Ureter (tissue), 1 donor: ENCODE data around the gene PCDH8. TPM values are rescaled to one million over a fixed set of nuclear protein-coding genes. Genes with fewer than 3 reads are reported as not detected.

ENCODE experiments used
- DNase-seq: peaks from one replicate; pipeline ENCODE4 v3.0.0-alpha.2; 2020; ENCODE audit warnings: low spot score
- total RNA-seq: library from RNA; stranded (reverse); gene quantifications from one replicate; pipeline ENCODE4 v1.2.4, GENCODE V29; 2023
- donor health status: DM: yes; HTN: yes; CAD: no.

PCDH8 gene, protein sequence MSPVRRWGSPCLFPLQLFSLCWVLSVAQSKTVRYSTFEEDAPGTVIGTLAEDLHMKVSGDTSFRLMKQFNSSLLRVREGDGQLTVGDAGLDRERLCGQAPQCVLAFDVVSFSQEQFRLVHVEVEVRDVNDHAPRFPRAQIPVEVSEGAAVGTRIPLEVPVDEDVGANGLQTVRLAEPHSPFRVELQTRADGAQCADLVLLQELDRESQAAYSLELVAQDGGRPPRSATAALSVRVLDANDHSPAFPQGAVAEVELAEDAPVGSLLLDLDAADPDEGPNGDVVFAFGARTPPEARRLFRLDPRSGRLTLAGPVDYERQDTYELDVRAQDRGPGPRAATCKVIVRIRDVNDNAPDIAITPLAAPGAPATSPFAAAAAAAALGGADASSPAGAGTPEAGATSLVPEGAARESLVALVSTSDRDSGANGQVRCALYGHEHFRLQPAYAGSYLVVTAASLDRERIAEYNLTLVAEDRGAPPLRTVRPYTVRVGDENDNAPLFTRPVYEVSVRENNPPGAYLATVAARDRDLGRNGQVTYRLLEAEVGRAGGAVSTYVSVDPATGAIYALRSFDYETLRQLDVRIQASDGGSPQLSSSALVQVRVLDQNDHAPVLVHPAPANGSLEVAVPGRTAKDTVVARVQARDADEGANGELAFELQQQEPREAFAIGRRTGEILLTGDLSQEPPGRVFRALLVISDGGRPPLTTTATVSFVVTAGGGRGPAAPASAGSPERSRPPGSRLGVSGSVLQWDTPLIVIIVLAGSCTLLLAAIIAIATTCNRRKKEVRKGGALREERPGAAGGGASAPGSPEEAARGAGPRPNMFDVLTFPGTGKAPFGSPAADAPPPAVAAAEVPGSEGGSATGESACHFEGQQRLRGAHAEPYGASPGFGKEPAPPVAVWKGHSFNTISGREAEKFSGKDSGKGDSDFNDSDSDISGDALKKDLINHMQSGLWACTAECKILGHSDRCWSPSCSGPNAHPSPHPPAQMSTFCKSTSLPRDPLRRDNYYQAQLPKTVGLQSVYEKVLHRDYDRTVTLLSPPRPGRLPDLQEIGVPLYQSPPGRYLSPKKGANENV
- not detected for total RNA-seq

DNA sequence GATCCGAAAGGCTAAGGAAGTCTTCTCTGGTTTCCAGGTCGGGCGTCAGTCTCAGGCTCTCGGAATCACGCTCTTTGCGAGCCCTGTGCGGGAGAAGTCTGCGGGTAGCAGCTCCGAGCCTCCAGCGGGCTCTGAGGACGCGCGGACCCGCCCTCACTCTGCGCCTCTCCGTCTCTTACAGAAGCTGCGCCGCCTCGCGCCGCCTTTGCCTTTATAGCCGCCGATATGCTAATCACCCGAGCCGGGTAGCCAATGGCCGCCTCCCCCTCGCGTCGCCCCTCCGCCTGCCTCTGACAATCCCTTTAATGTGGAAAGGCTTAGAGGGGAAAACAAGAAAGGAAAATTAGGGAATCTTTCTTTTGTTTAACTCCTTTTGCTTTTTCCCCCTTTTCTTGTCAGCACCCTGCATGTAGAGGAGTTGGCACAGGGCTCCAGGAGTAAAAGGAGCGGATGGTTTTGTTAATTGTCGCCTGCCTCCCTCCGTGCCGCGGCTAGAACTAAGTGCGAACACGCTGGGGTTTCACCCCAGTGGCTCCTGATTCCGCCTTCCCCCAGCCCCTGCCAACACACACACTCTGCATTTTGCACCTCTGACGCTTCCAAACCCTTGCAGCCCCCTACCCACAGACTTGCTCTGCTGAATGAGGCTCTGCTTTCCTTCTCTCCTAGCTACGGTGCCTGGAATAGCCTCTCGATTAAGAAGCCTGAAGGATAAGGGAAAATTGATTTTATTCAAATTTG is at the start of gene PCDH8:
TSS of gene PCDH8 (minus strand) at position 186 of the 741 bp plus-strand sequence. CDS start 204 bp downstream, outside the sequence.
- DNase-seq, result no peak

DNA sequence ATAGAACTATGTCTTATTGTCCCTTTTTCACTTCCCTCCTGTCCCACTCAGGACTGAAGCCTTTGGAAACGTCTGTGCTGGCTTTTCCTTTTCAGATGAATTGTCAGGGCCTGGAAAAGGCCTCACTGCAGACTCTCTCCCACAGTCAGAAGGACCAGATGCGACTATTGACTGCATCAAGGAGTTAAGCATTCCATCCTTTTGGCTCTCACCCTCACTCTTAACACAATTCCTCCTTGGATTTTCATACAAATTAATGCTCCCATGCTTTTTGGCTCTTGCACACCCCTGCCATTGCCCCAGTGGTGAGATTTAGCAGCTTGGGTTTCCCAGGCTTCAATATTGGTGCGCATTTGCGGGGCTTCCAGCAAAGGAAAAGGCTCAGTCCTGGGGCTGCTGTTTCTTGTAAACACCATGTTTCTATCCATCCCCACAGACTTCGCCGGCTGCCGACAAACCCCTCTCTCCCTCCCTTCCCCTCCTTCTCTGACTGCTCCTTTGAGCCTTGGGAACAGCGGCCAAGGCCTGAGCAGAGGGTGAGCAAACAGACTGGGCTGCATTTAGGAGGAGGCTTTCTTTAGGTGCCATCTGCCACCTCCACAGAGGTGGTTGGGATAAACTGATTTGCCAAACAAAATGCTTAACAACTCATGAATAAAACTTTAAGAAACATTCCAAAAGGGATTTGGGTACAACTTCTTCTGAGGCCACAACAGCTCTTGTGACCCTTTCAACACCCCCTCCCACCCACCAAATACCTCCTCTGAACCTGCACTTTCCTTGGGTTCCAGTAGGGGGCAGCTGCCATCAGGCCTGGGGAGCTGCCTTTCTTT is 48.6 kb upstream of the PCDH8 start:
- DNase-seq, result no peak

DNA sequence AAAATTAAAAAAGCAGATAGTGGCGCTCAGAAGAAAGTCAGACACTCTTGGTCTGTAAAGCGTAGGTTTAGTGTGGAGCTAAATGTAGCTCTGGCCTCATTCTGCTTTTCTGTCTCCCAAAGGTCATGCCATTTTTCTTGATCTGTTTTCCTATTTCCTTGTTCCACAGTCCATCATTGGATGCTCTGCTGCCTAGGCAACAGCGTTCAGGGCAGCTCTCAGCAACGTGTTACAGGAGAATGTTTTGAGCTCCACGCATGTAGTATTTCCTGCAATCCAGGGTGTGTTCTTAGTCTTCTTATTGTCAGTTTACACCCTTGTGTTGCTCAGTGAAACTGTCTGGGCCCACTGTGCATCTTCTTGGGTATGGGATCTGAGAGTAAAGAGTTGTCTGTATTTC is 46.0 kb upstream of the PCDH8 start:
- DNase-seq, result no peak

DNA sequence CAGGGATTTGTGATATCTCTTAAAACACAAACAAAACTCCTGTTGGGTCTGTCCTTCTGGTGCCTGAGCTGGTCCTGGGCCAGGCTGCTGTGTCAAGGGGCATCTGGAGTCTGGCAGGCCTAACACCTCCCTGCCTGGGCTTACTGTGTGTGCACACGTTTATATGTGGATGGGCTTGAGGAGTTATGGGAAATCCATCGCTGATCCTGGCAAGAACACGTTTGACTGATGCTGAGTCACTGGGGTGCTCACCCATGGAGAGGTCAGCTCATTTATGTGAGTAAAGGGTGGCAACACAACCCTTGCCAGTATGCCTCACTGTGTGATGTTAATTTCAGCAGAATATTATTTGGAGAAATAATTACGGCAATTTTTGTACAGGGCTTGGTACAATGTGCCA is 44.5 kb upstream of the PCDH8 start:
- no peak for DNase-seq

DNA sequence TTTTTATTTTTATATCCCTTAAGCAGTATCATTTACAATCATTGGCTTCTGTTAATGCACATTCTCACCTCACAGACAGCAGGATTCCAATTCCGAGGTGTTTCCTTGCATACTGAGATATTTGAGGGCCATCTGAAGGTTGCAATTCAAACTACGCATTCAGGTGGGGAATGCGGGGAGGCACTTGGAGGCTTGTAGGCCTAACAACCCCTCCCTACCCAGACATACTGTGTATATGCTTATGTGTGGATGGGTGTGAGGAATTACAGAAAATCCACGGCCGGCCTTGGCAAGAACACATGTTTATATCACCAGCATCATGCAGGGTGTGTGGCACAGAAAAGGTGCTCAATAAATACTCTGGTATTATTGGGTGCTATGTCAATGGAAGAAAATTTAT is 43.3 kb upstream of the PCDH8 start:
- no peak for DNase-seq

DNA sequence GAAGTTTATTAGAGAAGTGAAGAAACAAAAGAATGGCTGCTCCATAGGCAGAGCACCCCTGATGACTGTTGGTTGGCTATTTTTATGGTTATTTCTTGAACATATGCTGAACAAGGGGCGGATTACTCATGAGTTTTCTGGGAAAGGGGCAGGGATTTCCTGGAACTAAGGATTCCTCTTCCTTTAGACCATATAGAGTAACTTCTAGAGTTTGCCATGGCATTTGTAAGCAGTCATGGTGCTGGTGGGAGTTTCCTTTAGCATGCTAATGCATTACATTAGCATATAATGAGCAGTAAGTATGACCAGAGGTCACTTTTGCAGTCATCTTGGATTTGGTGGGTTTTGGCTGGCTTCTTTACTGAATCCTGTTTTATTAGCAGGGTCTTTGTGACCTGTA is 38.7 kb upstream of the PCDH8 start:
- no peak for DNase-seq

DNA sequence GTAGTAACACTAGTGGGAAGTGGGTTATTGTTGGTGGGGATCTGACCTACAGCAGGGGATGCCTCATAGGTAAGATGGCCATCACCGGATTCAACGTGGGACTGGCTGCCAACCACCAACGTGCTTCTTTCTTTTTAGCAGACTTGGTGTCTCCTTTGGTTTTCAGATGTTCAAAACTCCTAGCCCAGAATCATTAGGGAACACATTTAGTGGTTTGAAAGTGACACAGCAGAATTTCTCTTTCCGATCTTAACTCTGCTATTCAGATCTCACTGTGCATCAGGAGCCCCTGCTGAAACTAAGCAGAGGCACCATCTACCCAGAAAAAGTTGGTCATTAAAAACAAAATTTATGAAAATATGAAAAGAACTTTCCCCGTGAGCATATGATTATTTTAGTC is 36.7 kb upstream of the PCDH8 start:
- DNase-seq, result no peak

DNA sequence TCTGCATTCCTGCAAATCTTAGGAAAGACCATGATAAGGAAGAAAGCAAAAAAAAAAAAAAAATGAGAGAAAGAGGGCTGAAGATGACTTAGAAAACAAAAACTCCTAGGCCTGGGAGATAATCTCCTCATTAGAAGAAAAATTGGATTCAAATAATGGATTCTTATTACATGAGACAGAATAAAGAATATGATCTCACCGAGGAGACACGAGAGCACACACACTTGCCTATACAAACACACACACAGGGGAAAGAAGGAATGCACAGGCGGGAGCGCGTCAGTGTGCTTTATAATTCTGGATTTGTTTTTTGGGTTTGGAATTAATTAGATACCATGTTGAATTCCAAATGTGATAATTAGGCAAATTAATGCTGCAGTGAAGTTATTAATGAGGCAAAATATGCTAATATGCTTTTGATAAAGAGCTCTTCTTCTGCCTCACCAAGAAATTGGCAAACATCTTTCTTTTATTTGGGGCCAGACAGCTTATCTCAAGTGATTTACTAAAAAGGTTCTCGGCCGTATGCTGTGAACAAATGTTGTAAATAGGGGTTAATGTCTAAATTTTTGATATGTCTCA is 36.1 kb upstream of the PCDH8 start:
- DNase-seq, result no peak

DNA sequence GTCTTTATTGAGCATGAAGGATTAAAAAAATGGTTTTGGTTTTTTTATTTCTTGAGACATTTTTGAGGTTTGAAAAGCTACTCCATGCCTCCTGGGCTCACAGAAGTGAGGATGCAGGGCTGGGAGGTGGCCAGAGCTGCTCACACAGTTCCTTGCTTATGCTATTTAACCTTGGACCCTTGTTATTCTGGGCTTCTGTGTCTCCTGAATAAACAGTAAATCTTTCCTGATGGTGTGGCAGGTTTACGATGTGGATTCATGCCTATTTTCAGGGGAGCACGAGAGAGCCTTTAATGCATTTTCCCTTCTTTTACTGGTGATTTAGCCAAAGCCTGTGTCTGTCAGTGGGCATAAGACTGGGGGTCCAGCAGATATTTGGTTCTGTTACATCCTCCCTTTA is 34.3 kb upstream of the PCDH8 start:
- no peak for DNase-seq

DNA sequence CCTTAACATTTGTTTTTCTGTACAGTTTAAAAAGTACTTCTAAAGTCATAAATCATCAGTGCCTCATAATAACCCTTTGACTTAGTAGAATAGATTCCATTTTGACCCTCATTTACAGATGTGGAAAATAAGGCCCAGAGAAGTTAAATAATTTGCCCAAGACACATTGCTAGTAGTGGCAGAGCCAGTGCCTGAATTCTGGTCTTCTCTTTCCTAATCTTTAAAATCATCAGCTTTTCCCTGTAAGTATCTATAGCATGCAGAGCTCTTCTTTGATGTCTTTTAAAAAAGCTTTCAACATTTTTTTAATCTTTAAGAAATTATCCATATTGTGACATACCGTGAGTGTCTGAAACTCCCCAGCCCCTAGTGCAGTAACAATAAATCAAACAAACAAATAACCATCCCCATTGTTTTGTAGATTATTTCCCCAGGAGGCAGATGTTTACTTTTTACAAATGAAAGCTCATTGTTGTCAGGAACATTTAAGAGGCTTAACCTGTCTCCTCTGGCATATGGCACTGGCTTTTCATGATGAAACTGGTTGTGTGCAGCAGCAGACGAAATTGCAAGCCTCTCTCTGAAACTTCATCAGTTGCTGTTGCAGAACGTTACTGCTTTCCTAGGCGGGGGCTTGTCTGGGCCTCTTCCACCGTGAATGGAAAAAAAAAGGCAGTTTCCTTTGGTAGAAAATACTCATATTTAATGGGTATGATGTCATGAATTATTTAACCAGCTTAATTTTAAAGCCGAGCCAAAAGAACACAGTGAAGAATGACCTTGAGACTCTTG is 31.7 kb upstream of the PCDH8 start:
- DNase-seq, result no peak

DNA sequence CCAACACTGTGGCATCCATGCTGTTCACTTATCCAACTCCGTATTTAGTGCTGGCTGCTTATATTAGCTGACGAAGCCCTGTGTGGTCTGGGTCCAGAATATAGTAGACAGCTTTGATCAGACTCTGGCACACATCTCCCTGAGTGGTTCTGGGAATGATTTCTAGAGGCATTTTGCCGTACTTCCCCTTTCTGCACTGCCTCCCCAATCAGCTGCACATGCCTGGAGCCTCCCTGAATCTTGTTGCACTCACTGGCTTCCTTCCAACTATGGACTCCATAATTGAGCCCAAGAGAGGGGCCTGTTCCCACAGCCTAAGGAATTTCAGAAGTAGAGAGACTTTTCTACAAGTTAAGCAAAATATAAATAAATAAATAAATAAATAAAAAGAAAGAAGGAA is 30.4 kb upstream of the PCDH8 start:
- no peak for DNase-seq

DNA sequence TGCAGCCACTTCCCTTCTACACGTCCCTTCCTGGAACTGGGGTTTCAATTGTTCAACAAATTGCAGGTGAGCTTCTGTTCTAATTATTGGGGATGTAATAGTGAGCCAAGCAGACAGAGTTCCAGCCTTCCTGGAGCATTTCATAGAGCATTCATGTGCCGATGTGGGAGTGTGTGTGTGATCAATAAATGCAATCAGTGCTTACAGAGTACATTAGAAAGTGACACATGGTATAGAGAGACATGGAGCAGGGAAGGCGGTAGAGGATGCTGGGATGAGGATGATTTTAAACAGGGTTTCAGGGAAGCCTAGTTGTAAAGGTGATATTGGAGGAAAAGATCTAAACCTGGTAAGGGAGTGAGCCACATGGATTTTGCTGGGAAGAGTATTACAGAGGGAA is 21.7 kb upstream of the PCDH8 start:
- no peak for DNase-seq

DNA sequence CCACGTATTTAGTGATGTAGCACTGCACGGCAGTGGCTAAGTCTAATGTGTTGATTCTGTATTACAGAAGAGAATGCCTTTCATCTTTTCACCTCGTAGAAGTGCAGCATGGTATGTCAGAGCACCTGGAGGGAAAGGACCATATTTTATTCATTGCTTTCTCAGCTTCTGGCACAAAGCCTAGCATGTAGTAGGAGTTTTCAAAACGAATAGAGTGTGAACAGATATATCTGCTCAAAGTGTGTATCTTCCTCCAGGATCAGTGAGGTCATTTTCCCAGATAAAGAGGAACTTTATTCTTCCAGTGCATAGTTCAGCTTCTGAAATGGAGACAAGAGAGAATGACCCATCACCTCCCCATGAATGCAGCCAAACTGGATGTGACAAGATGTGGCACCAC is 21.2 kb upstream of the PCDH8 start:
- no peak for DNase-seq

DNA sequence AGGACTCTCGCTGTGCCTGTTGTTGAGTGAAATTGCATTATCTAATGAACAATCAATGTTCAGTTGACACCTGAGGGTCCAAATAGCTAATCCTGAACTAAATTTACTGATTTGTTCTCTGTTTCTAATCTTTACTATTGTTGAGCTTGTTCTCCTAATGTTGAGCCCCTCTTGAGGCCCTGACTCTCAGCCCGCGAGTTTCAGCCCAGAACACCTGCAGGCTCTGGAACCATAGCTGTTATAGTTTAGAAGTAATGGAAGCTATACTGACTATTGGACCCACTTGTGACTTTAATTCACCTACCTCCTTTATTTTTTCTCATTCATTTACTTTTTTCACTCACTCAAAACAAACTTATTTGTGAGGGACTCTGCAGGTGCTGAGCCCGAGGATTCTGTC is 20.6 kb upstream of the PCDH8 start:
- DNase-seq, result no peak

DNA sequence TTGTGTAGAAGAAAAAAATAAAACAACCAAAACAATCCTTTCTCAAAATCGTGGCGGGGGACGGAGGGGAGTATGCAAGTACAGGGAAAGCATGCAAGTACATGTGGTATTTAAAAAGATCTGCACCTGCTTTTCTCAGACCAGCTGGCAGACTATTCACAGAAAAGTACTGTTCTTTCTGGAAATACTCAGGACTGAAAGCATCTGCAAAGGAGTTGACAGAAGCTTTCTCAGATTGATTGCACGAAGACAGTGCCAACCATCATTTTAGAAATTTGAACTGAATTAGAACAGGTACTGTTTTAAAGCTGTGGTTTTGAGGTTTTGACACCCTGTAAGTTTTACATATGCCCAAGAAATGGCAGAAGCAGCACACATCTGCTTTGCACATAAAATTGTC is 19.8 kb upstream of the PCDH8 start:
- no peak for DNase-seq

DNA sequence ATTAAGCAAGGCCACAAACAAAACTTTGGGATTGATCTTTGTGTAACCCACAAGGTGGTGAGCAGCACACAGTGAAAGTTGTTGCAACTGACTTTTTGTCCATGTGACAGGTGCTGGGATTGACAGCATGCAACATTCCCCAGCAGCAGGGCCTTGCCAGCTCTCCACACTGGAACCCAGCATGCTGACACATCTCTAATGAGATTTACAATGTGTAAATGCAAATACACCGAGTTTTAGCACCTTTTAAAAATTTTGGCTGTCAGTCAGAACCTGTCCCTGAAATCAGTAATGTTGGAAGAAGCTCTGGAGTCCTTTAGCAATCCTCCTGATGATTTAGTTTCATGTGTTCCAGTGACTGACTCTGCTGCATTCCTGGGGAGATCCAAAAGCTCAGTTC is 16.5 kb upstream of the PCDH8 start:
- DNase-seq, result no peak

DNA sequence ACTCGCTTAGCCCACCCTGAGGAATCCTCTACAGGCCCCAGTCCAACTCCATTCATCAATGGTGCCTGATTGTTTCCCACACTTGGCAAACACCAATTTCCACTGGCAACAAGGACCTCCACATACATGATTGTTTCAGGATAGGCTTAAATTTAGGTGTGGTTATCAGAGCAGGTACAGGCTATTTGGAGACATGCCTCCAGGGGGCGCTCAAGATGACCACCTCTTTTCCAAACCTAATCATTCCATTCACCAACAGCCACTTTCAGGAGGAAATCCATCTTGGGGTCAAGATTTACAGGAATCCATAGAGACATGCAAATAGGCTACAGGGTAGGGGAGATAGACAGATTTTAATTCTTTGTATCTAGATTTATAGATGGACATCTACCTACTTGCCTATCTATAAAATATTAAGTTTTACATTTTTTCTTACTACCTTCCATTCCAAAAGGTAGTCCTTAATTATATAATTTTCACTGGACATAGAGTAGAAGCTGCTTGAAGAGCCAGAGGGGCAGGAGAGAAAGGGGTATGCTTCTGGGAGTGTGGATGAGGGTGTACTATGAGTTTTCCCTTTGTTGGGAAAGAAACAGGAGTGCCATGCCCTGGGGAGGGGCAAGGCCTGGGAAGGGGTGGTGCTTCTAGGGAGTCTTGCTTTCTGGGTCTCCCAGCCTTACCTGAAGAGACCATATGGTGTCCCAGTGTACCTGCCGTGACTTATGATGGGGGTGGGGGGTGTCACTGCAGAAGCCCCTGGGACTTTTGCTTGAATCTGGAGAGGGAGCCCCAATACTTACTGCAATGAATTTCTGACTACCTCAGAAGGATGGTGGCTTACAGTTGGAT is 14.1 kb upstream of the PCDH8 start:
- DNase-seq, result no peak

DNA sequence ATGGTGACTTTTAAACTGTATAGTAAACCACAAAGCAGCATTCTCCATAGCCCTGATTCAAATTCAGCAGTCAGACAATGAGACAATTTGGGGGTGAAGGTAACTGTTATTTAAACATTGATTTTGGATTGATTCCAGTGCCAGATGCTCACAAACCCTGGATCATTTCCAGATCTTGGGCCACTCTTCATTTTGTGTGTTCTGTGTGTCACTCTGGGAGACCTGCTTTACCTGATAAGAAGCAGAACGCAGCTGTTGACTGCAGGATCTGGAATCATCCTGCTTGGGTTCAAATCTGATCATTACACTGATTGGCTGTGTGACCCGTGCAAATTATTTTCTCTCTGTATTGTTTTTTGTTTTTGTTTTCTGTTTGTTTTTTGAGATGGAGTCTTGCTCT is 4.0 kb upstream of the PCDH8 start:
- no peak for DNase-seq
